ENCODE measurements around the gene DDX54.

DDX54 gene

GRCh38 chr12:113116875-113117274 lies 68.4 kb downstream of the DDX54 start:
- DNase-seq: peak in 2 of 3 experiments; percentile 74 to 90

DNA sequence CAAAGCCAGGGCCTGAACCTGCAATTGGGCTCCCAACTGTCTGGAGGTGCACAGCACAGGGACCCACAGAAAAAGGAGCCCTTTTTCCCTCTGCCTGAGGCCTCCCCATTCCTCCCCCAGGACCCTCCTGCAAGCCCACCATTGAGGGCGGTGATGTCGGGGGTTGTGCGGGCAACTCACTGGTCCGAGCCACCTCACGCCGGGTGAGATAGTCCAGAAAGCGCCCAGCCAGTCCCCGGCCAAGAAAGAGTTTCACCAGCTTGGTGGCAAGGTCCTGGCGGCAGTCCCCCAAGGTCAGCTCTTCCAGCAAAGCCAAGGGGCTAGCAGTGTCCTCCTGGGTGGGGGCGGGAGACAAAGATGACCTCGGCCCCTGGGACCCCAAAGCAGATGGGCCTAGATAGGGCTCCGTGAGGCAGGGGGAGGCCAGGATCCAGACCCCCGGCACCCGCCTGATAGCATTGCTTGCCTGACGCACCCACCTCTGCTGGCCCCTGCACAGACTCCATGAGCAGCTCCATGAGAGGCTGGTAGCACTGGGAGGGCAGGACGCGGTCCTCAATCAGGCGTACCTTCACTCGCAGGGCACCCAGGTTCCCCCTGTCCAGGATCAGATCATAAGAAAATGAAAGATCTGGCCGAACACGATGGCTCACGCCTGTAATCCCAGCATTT lies 69.7 kb downstream of the DDX54 start:
- DNase-seq: peak in 1 of 3 experiments; percentile 56

GRCh38 chr12:113114447-113115178 lies 70.7 kb downstream of the DDX54 start:
- peak in 1 of 3 experiments; percentile 39 for DNase-seq

DNA sequence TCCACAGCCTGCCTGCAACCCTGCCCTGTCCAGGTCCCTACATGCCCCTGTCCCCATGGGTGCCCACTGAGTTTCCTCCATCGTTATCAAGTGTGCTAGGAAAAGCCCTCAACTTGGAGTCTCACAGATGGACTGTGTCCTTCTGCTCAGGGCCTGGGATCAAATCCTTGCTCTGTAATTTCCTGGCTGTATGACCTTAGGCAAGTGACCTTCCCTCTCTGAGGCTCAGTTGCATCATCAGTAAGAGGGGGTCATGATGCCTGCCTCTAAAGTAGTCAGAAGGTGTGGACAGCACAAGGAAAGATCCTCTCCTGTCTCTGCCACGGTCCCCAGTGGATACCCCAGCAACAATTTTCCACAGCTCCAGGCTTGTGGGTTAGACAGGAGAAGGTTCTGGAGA lies 71.9 kb downstream of the DDX54 start:
- no peak for DNase-seq

DNA sequence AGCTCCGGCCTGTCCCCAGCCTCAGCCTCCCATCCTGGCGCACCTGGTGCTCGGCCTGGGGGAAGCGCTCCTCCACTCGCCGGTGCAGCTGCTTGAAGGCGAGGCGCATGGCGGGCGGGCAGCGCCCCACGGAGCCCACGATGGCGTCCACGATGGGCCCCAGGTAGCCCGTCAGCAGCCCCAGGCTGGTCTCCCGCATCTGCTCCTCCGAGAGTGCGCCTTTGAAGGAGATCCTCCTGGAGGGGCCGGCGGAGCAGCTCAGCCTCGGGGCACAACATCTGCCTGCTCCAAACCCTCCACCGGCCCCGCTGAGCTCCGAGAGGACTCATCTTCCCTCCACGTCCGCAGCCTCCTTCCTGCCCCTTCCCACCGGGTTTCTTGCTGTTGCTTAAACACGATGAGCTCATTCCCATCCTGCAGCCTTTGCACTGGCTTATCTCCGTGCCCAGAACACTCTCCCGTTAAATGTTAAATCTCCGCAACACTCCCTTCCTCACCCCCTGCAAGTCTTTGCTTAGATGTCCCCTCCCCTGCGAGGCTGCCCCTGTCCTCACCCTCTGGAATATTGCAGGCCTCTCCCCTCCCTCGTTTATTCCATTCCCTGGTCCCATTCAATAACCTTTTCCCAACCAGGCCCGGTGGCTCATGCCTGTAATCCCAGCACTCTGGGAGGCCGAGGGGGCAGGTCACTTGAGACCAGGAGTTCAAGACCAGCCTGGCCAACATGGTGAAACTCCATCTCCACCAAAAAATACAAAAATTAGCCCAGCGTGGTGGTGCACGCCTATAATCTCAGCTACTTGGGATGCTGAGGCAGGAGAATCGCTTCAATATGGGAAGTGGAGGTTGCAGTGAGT lies 73.0 kb downstream of the DDX54 start:
- DNase-seq: no peak

GRCh38 chr12:113111247-113111646 lies 74.0 kb downstream of the DDX54 start:
- no peak for DNase-seq

GRCh38 chr12:113109872-113110599 lies 75.2 kb downstream of the DDX54 start:
- DNase-seq: no peak

DNA sequence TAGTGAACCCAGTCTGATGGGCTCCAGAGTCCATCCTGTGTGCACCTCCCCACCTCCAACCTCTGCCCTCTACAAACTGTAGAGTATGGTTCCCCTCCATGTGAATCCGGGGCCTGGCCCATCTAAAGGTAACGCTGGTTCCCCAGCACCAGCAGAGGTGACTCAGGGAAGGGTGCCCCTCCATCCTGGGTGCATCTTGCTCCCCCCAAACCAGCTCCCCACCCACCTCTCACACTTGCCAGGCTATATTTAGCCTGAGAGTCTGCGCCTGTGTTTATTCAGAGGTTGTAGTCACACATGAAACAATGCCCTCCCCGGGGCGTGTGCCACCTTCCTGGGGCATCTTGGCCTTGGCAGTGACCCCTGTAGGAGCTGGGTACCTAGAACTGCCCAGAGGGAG lies 75.9 kb downstream of the DDX54 start:
- DNase-seq: peak in 1 of 3 experiments; percentile 28

DNA sequence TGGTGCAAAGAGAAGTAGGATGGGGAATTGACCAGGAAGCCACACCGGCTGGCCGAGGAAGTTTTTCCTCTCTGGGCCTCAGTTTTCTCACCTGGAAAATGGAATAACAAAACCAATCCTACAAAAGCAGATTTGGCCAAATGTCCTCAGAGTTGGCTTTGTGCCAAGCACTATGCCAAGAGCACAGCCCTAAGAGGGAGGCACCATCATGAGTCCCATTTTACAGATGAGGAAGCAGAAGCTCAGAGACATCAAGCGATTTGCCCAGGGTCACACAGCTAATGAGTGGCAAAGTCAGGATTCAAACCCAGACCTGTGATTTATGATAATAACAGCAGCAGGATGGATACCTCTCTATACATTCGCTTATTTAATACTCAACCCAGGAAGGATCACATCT lies 77.0 kb downstream of the DDX54 start:
- peak in 1 of 3 experiments; percentile 18 for DNase-seq

Data from NCI-H1417 (cell line).